Measurements from ENCODE around the gene LRIT2. TPM values are rescaled to one million over a fixed set of nuclear protein-coding genes. Genes with fewer than 3 reads are reported as not detected.

LRIT2 gene
- total and polyA plus RNA-seq, 2 experiments from 2014 or later, result not detected

GRCh38 chr10:84261236-84261915 is 36.0 kb upstream of the LRIT2 start:
- no peaks in the 10 kb centered on the region for H3K4me1 ChIP-seq (ENCODE audit: insufficient read depth)
- H3K79me2 ChIP-seq, result no peaks in the 10 kb centered on the region
- H3K9me2 ChIP-seq (replicated peaks; ENCODE audit: insufficient read depth), result no peaks in the 10 kb centered on the region
- no peaks in the 10 kb centered on the region for H3K9me3 ChIP-seq (ENCODE audit: low read depth)
- TF ChIP-seq EZH2phosphoT487 (IDR thresholded peaks at IDR 0.05; ENCODE audit: low read depth, severe bottlenecking, unreplicated experiment), result no peak
- TF ChIP-seq EZH2 (IDR thresholded peaks at IDR 0.05; ENCODE audit: borderline replicate concordance), result no peak
- no peak for TF ChIP-seq CTCF (IDR thresholded peaks at IDR 0.05; ENCODE audit: poor library complexity)
- no peak for DNase-seq (ENCODE audit: low spot score)
- 81% methylated on average over 7 of the region's 7 CpGs for WGBS (ENCODE audit: low lambda C conversion rate, missing lambda C conversion rate)
- H3K4me3 ChIP-seq, result no peak overlapping the region
- H3K36me3 ChIP-seq (replicated peaks; ENCODE audit: insufficient read depth, low read depth), result no peaks in the 10 kb centered on the region
- peaks cover 2% of the 10 kb centered on the region for H3K27me3 ChIP-seq
- no peak overlapping the region for H2AFZ ChIP-seq
- H3K27ac ChIP-seq, result no peak overlapping the region
- H4K20me1 ChIP-seq (ENCODE audit: insufficient read depth, poor library complexity, severe bottlenecking), result no peaks in the 10 kb centered on the region
- no peak overlapping the region for H3K4me2 ChIP-seq

DNA sequence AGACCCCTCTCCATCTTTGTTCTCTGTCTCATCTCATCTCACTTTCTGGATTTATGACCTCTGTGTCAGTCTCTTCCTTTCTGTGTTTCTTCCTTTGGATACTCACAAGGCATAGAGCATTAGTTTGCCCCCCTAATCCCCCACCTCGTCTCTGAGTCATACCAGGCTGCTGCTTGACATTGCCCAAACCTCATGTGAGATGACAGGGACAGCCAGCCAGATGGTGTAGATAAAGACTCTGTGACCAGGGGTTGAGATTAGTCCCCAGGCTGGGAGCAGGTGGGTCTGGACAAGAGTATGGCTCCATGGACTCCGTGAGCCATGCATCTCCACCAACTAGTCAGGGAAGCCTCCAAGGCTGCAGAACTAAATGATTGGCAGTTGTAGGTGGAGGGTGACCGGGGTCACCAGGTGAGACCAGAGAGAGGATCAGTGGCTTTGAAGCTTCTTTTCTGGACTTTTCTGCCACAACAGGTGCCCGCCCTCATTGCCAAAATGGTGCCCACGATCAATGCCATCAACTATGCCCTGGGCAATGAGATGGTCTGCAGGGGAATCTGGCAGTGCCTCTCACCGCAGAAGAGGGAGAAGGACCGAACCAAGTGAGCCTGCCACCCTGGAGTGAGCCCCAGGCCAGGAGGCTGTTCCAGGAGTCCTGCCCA is 32.8 kb upstream of the LRIT2 start:
- Histone ChIP-seq H3K79me2 (no peaks in the 10 kb centered on the region), H3K4me2 (no peak overlapping the region), H4K20me1 (ENCODE audit: insufficient read depth, poor library complexity, severe bottlenecking) (no peaks in the 10 kb centered on the region), H3K9me3 (ENCODE audit: low read depth) (no peaks in the 10 kb centered on the region), H3K4me1 (ENCODE audit: insufficient read depth) (no peaks in the 10 kb centered on the region), H3K9me2 (replicated peaks; ENCODE audit: insufficient read depth) (no peaks in the 10 kb centered on the region), H2AFZ (no peak overlapping the region), H3K27ac (no peak overlapping the region), H3K4me3 (no peak overlapping the region), H3K36me3 (replicated peaks; ENCODE audit: insufficient read depth, low read depth) (no peaks in the 10 kb centered on the region), H3K27me3 (peaks cover 2% of the 10 kb centered on the region)
- WGBS (ENCODE audit: low lambda C conversion rate, missing lambda C conversion rate), result 88% methylated on average over 7 of the region's 7 CpGs
- TF ChIP-seq CTCF (IDR thresholded peaks at IDR 0.05; ENCODE audit: poor library complexity) (no peak), EZH2 (IDR thresholded peaks at IDR 0.05; ENCODE audit: borderline replicate concordance) (no peak), EZH2phosphoT487 (IDR thresholded peaks at IDR 0.05; ENCODE audit: low read depth, severe bottlenecking, unreplicated experiment) (no peak)
- DNase-seq (ENCODE audit: low spot score), result no peak

- Histone ChIP-seq H3K79me2 (no peaks in the 10 kb centered on the region), H3K27me3 (no peaks in the 10 kb centered on the region), H2AFZ (no peak overlapping the region), H3K4me3 (no peak overlapping the region), H3K4me2 (no peak overlapping the region), H3K9me3 (ENCODE audit: low read depth) (no peaks in the 10 kb centered on the region), H3K9me2 (replicated peaks; ENCODE audit: insufficient read depth) (no peaks in the 10 kb centered on the region), H4K20me1 (ENCODE audit: insufficient read depth, poor library complexity, severe bottlenecking) (no peaks in the 10 kb centered on the region), H3K36me3 (replicated peaks; ENCODE audit: insufficient read depth, low read depth) (no peaks in the 10 kb centered on the region), H3K27ac (no peak overlapping the region), H3K4me1 (ENCODE audit: insufficient read depth) (no peaks in the 10 kb centered on the region)
- no peak for TF ChIP-seq CTCF (IDR thresholded peaks at IDR 0.05; ENCODE audit: poor library complexity)
- no peak for TF ChIP-seq EZH2phosphoT487 (IDR thresholded peaks at IDR 0.05; ENCODE audit: low read depth, severe bottlenecking, unreplicated experiment)
- TF ChIP-seq EZH2 (IDR thresholded peaks at IDR 0.05; ENCODE audit: borderline replicate concordance), result no peak
- no peak for DNase-seq (ENCODE audit: low spot score)
- WGBS (ENCODE audit: low lambda C conversion rate, missing lambda C conversion rate), result 82% methylated on average over 15 of the region's 15 CpGs
Measured at GRCh38 chr10:84257343-84258020, 32.1 kb upstream of the LRIT2 start.
